ENCODE data around the gene SUPT16H.

DNA sequence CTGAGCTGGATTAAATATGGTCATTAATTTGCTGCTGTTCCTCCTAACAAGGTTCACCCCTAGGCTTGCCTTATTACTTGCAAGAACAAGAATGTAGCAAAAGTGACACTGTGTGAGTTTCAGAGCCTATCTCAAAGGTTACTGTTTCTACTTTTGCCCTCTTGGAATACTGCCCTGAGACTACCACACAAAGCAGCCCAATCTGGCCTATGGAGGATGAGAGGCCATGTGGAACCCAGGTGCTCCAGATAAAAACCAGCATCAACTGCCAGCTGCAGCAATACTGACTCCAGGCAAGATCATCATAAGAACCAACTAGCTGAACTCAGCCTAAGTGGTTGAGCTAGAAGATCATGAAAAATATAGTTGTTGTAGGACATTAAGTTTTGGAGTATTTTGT is 22.4 kb upstream of the SUPT16H start:
- TF ChIP-seq, protein P1, sequence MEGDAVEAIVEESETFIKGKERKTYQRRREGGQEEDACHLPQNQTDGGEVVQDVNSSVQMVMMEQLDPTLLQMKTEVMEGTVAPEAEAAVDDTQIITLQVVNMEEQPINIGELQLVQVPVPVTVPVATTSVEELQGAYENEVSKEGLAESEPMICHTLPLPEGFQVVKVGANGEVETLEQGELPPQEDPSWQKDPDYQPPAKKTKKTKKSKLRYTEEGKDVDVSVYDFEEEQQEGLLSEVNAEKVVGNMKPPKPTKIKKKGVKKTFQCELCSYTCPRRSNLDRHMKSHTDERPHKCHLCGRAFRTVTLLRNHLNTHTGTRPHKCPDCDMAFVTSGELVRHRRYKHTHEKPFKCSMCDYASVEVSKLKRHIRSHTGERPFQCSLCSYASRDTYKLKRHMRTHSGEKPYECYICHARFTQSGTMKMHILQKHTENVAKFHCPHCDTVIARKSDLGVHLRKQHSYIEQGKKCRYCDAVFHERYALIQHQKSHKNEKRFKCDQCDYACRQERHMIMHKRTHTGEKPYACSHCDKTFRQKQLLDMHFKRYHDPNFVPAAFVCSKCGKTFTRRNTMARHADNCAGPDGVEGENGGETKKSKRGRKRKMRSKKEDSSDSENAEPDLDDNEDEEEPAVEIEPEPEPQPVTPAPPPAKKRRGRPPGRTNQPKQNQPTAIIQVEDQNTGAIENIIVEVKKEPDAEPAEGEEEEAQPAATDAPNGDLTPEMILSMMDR (IDR thresholded peaks at IDR 0.05) = no peak
- TF ChIP-seq SMC3 (IDR thresholded peaks at IDR 0.05) = no peak

Measured in A549 (cell line).